AG10803 (cell line): ENCODE results near the gene HECTD2.

ENCODE experiments used
- DNase-seq: peaks from one replicate; pipeline ENCODE4 v3.0.0; 2010; ENCODE audit warnings: low read depth
- H3K4me3 ChIP-seq: 2 replicates; pipeline ENCODE4 v1.5.1; 2011; ENCODE audit warnings: mild to moderate bottlenecking, low read length, control low read depth
- CTCF ChIP-seq: conservative IDR thresholded peaks from 2 replicates; pipeline ENCODE4 v1.5.1; 2011; ENCODE audit warnings: mild to moderate bottlenecking, low read length, control low read depth, inconsistent platforms

HECTD2 gene

GRCh38 chr10:91536733-91537132, 126.6 kb downstream of the HECTD2 start:
- no peak for TF ChIP-seq CTCF

DNA sequence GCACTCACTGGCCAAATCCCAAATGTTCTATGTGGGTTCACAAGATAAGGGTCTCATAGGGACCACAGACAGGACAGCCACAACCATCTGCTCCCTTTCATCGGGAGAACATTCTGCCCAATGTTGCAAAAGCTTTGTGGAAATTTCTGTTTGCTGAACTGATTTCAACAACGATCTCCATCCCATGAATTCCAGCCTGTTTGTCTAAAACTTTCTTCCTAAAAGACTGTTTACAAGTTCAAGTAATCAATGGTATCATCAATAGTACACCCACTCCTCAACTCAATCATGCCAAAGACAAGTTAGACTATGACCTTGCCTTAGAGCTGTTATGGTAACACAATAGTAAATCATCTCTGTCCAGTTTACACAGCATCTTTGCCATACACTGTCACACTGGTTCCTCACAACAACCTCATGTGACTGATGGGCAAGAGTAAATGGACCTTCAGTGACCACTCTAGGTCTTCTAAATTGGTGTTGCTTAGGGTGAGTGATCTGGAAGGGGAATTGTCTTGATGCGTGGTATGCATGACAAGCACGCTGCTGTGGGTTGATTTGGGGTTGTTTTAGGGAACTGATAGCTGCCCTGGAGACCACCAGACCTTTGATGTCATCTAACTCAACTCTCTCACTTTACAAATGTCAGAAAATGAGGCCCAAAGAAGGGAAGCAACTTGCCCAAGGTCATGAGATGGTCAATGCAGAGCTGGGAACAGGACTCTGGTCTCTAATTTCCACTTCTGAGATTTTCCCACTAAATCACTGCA, 127.7 kb downstream of the HECTD2 start:
- no peak for DNase-seq

More at GRCh38 chr10:91536733-91537132, 126.6 kb downstream of the HECTD2 start:
- no peak overlapping the region for H3K4me3 ChIP-seq
- peak; percentile 39 for DNase-seq

DNA sequence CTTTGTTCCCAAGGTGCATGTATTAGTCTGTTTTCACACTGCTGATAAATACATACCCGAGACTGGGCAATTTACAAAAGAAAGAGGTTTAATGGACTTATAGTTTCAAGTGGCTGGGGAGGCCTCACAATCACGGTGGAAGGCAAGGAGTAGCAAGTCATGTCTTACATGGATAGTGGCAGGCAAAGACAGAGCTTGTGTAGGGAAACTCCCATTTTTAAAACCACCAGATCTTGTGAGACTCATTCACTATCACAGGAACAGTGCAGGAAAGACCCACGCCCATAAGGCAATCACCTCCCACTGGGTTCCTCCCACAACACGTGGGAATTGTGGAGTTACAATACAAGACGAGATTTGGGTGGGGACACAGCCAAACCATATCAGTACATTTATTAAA, 129.8 kb downstream of the HECTD2 start:
- no peak overlapping the region for H3K4me3 ChIP-seq
- no peak for TF ChIP-seq CTCF
- no peak for DNase-seq

More for the DNA sequence above, 127.7 kb downstream of the HECTD2 start:
- no peak overlapping the region for H3K4me3 ChIP-seq
- TF ChIP-seq CTCF, result no peak

DNA sequence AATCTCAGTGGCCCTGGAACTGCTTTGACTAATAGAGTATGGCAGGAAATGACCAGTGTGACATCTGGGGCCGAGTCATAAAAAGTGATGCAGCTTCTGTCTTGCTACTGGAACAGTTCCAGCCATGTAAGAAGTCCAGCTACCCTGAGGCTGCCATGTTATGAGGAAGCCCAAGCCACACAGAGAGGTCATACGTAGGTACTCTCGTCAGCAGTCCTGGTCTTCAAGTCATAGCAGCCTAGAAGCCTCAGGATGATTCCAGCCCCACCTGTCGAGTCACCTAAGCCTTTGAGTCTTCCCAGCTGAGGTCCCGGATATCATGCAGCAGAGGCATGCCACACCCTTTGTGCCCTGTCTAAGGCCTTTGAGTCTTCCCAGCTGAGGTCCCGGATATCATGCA, 130.6 kb downstream of the HECTD2 start:
- no peak overlapping the region for H3K4me3 ChIP-seq
- no peak for TF ChIP-seq CTCF
- peak; percentile 77 for DNase-seq

- no peak overlapping the region for H3K4me3 ChIP-seq
- peak; percentile 78 for DNase-seq
- no peak for TF ChIP-seq CTCF
Observed at GRCh38 chr10:91541481-91541880, 131.3 kb downstream of the HECTD2 start.

- TF ChIP-seq CTCF, result no peak
- no peak for DNase-seq
- H3K4me3 ChIP-seq, result no peak overlapping the region
Observed at GRCh38 chr10:91545384-91545783, 135.2 kb downstream of the HECTD2 start.

DNA sequence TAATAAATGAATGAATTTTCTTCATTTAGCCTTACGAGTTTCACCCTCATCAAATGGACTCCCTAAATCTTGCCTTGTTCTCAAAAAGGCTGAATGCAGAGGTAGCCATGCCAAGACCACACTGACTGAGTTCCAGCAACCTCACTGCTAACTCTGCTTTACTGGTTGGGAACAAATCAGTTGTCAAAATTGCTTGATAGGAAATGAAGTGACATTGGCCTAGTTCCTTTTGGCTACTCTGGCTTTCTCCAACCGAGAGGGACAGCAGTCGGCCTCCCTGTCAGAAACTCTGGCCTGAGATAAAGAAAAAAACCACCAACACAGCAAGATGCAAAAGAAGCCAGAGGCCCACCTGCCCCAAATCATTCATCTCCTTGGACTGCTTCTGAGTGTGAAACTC, 135.7 kb downstream of the HECTD2 start:
- no peak for TF ChIP-seq CTCF
- no peak overlapping the region for H3K4me3 ChIP-seq
- no peak for DNase-seq
